Thyroid gland (tissue), 4 donors: ENCODE data around the gene ITFG1. TPM values are rescaled to one million over a fixed set of nuclear protein-coding genes. Genes with fewer than 3 reads are reported as not detected.

Experiments
- DNase-seq, 2 donors: peaks; one replicate each; pipeline ENCODE4 v3.0.0-alpha.2; 2019
- H3K27ac ChIP-seq, 3 donors: fragments of 200-600 bp; sonication (generic); 1 replicate in 2 of 3; 2 replicates in 1 of 3; pipeline ENCODE4 v1.5.1; 2016 to 2019; ENCODE audit warnings: mild to moderate bottlenecking in 1 of 3, moderate library complexity in 1 of 3
- H3K27me3 ChIP-seq: fragments of 200-600 bp; sonication (generic); one replicate; pipeline ENCODE4 v1.5.1; 2019
- H3K36me3 ChIP-seq, 2 donors: fragments of 200-600 bp; sonication (generic); one replicate each; pipeline ENCODE4 v1.5.1; 2016 to 2019
- H3K4me1 ChIP-seq, 2 donors: fragments of 200-600 bp; sonication (generic); one replicate each; pipeline ENCODE4 v1.5.1; 2017 to 2019
- H3K4me3 ChIP-seq, 3 donors: fragments of 200-600 bp; sonication (generic); replicated peaks in 1 of 3; 1 replicate in 2 of 3; 2 replicates in 1 of 3; pipeline ENCODE4 v1.5.1; 2016; ENCODE audit warnings: mild to moderate bottlenecking in 1 of 3
- H3K9me3 ChIP-seq: fragments of 200-600 bp; sonication (generic); one replicate; pipeline ENCODE4 v1.5.1; 2017
- CTCF ChIP-seq, 6 experiments: fragments of 200-600 bp in 3 of 6; fragments of 450-650 bp in 3 of 6; sonication (generic) in 3 of 6; IDR thresholded peaks; one replicate each; pipeline ENCODE4 v1.5.1; 2016 to 2019; ENCODE audit warnings: antibody characterized with exemption in 6 of 6, mild to moderate bottlenecking in 2 of 6, inconsistent platforms in 1 of 6, moderate library complexity in 1 of 6
- POLR2A ChIP-seq, 2 donors: fragments of 450-650 bp; IDR thresholded peaks; one replicate each; pipeline ENCODE4 v1.6.1; 2017; ENCODE audit warnings: antibody characterized with exemption in 2 of 2, mild to moderate bottlenecking in 2 of 2, moderate library complexity in 1 of 2
- WGBS, 2 donors: methylation state at CpG; one replicate each; pipeline ENCODE4 v1.1.5; 2017; 5-methylcytosine and 5-hydroxymethylcytosine counted together
- intact Hi-C: fragments of 100-400 bp; cut with DNase I; formaldehyde crosslinking; loops from one replicate; pipeline ENCODE4 v1.15.1; 2023
- total RNA-seq, 4 donors: library from RNA; depleted of rRNA; stranded (reverse); fragments of >200 nt; gene quantifications; one replicate each; pipeline ENCODE4 v1.2.3, GENCODE V29; 2016

Gene ITFG1
- total RNA-seq, 4 donors from 2014 or later = 64.8 to 75.6 (median 71.7) TPM

- 97 to 100% methylated on average over 1 of the region's 1 CpG for WGBS, 2 donors
- H3K27me3 ChIP-seq = no peaks in the 10 kb centered on the region
- no peak overlapping the region for H3K27ac ChIP-seq
- intact Hi-C loops = no loop called here
- H3K36me3 ChIP-seq = no peaks in the 10 kb centered on the region
- TF ChIP-seq CTCF (IDR thresholded peaks at IDR 0.05) = no peak
- no peak for TF ChIP-seq POLR2A (IDR thresholded peaks at IDR 0.05)
- peaks cover 6 to 11% of the 10 kb centered on the region in 2 donors for H3K4me1 ChIP-seq
- no peak overlapping the region for H3K4me3 ChIP-seq
- no peak for DNase-seq
- H3K9me3 ChIP-seq = no peaks in the 10 kb centered on the region
Measured at GRCh38 chr16:47416869-47417268, 44.0 kb downstream of the ITFG1 start.

- Histone ChIP-seq H3K4me1 (peaks cover 6 to 11% of the 10 kb centered on the region in 2 donors), H3K27me3 (no peaks in the 10 kb centered on the region), H3K36me3 (no peaks in the 10 kb centered on the region), H3K4me3 (no peak overlapping the region), H3K27ac (no peak overlapping the region), H3K9me3 (no peaks in the 10 kb centered on the region)
- intact Hi-C loops = no loop called here
- 38 to 58% methylated on average over 1 of the region's 1 CpG for WGBS, 2 donors
- no peak for DNase-seq
- TF ChIP-seq CTCF (IDR thresholded peaks at IDR 0.05) = no peak
- TF ChIP-seq POLR2A (IDR thresholded peaks at IDR 0.05) = no peak
Measured at GRCh38 chr16:47413041-47413440, 47.8 kb downstream of the ITFG1 start.

GRCh38 chr16:47408491-47408890 is 52.4 kb downstream of the ITFG1 start:
- peaks cover 4 to 11% of the 10 kb centered on the region in 2 donors for H3K4me1 ChIP-seq
- TF ChIP-seq POLR2A (IDR thresholded peaks at IDR 0.05) (no peak), CTCF (IDR thresholded peaks at IDR 0.05) (no peak)
- H3K36me3 ChIP-seq = no peaks in the 10 kb centered on the region
- no peak overlapping the region for H3K4me3 ChIP-seq
- no peak for DNase-seq
- intact Hi-C loops = no loop called here
- H3K27ac ChIP-seq = no peak overlapping the region
- H3K9me3 ChIP-seq = no peaks in the 10 kb centered on the region
- WGBS, 2 donors = 92 to 96% methylated on average over 3 of the region's 3 CpGs
- no peaks in the 10 kb centered on the region for H3K27me3 ChIP-seq

- Histone ChIP-seq H3K36me3 (no peaks in the 10 kb centered on the region), H3K27me3 (no peaks in the 10 kb centered on the region), H3K4me1 (no peaks in the 10 kb centered on the region), H3K4me3 (no peak overlapping the region), H3K27ac (no peak overlapping the region), H3K9me3 (no peaks in the 10 kb centered on the region)
- 90 to 94% methylated on average over 4 of the region's 4 CpGs for WGBS, 2 donors
- TF ChIP-seq POLR2A (IDR thresholded peaks at IDR 0.05) (no peak), CTCF (IDR thresholded peaks at IDR 0.05) (no peak)
- DNase-seq = no peak
- intact Hi-C loops = no loop called here
Measured at GRCh38 chr16:47395733-47396498, 64.9 kb downstream of the ITFG1 start.

GRCh38 chr16:47392081-47392480 is 68.8 kb downstream of the ITFG1 start:
- H3K27me3 ChIP-seq = no peaks in the 10 kb centered on the region
- no peak overlapping the region for H3K4me3 ChIP-seq
- 77 to 80% methylated on average over 8 of the region's 8 CpGs for WGBS, 2 donors
- no peaks in the 10 kb centered on the region for H3K4me1 ChIP-seq
- no peak for DNase-seq
- intact Hi-C loops = no loop called here
- no peak for TF ChIP-seq CTCF (IDR thresholded peaks at IDR 0.05)
- TF ChIP-seq POLR2A (IDR thresholded peaks at IDR 0.05) = no peak
- no peaks in the 10 kb centered on the region for H3K9me3 ChIP-seq
- no peaks in the 10 kb centered on the region for H3K36me3 ChIP-seq
- H3K27ac ChIP-seq = no peak overlapping the region
